GM21381 (cell line): ENCODE results near the gene NELFA.

ENCODE experiments used
- ATAC-seq: cut with Tn5 transposase; IDR thresholded peaks from one replicate; pipeline ENCODE4 v1.9.1; 2021; ENCODE audit warnings: mild to moderate bottlenecking, moderate library complexity; ENCODE audit not compliant: unreplicated experiment

NELFA gene

DNA sequence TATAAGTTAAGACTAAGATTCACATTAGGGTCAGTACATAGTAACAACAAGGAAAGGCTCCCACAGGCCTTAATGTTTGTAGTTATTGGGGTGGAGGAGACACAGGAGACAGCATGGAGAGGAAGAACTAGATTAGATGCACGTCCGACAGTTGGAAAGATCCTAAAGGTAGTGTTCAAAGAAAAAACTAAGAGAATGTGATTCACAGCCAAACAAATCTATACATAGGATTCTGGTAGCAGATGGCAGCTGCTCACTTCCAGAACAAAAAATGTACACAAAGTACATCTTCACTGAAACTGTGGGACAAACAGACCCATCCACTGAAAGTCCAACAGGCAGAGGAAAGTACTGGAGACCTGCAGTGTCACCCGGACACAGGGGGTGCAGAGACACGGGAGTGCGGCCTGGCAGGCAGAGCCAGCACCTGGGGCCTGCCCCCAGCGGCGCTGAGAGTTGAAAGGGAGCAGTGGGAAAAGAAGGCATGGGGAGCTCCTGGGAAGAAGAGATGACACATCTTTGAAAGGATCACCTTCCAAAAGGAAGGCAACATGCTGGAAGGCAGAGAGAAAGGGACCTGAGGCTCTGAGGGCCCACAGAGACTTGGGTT is 40.0 kb downstream of the NELFA start:
- ATAC-seq = no peak

GRCh38 chr4:1967512-1968149 is 41.1 kb downstream of the NELFA start:
- ATAC-seq = no peak

DNA sequence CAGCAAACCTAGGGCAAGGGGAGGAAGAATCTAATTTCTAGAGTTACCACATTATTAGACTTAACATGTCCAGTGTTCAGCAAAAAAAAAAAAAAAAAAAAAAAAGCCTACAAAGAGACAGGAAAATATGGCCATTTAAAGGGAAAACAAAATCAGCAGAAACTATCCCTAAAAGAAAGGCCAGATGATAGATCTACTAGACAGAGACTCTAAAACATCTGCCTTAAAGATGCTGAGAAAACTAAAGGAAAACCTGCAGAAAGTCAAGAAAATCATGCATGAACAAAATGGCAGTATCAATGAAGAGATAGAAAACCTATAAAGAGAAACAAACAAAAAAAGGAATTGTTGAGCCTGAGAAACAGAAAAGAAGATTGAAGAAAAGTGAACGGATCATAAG is 43.8 kb downstream of the NELFA start:
- ATAC-seq = no peak

- no peak for ATAC-seq
Measured at GRCh38 chr4:1964443-1964842, 44.3 kb downstream of the NELFA start.

- no peak for ATAC-seq
Measured at GRCh38 chr4:1962980-1963379, 45.8 kb downstream of the NELFA start.

DNA sequence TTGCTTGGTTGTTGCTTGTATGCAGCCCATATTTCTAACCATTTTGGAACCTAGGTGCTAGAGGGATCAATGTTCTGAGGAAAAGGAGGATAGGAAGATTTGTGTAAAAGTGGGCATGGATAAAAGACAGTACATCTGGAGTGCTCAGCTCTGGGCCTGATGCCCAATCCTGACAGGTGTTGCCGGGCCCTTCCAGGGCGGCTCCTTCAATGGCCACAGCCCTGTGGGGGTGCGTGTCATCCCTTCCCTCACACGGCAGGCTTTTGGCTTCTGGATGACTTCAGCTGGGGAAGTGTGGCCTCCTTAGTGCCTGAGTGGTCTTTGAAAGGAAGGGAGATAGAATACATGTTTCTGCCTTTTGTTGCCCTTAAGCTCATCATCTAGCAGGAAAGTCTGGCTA is 47.2 kb downstream of the NELFA start:
- ATAC-seq = no peak

GRCh38 chr4:1961038-1961437 is 47.7 kb downstream of the NELFA start:
- ATAC-seq = no peak

DNA sequence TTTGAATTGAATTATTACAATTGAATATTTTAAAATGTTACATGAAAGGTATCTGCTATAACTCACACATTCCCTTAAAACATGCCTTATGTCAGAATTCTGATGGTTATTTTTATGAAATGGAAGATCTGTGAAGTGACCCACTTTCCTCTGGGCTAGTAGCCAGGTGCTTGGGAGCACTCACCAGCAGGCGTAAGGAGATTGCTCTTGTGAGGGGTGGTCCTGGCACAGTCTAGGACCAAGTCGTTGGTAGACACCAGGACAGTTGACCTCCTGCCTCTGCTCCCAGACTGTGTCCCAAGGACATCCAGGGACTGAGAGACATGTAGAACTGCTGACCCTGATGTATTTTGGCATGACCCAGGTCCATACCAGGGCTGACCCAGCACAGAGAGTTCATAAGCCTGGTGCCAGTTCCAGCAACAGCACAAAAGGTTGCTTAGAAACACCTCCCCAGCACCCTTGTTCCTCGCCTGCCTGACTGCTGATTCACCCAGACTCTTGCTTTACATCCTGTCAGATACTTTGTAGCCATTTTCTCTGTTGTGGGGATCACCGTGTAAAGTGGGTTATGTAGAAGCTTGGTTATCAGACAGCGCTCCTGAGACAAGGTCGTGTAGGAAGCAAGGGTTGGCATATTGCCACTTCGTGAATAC is 48.5 kb downstream of the NELFA start:
- ATAC-seq = no peak

DNA sequence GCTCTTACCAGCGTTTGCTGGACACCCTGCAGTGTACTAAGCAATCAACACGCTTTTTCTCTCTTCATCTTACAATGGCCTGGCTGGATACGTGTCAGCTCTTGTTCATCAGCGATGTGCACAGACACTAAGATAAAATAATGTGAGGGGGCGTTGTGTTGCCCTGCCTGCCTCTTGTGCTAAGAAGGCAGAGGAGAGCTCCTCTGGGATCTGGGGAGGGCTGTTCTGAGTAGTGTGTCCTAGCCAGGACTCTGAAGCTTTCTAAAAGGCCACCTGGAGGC is 49.7 kb downstream of the NELFA start:
- ATAC-seq = no peak

- no peak for ATAC-seq
Measured at GRCh38 chr4:1958276-1959103, 50.3 kb downstream of the NELFA start.

- ATAC-seq = no peak
Measured at GRCh38 chr4:1956631-1957030, 52.1 kb downstream of the NELFA start.

- ATAC-seq = no peak
Measured at GRCh38 chr4:1953335-1953734, 55.4 kb downstream of the NELFA start.

GRCh38 chr4:1952719-1953118 is 56.1 kb downstream of the NELFA start:
- no peak for ATAC-seq

DNA sequence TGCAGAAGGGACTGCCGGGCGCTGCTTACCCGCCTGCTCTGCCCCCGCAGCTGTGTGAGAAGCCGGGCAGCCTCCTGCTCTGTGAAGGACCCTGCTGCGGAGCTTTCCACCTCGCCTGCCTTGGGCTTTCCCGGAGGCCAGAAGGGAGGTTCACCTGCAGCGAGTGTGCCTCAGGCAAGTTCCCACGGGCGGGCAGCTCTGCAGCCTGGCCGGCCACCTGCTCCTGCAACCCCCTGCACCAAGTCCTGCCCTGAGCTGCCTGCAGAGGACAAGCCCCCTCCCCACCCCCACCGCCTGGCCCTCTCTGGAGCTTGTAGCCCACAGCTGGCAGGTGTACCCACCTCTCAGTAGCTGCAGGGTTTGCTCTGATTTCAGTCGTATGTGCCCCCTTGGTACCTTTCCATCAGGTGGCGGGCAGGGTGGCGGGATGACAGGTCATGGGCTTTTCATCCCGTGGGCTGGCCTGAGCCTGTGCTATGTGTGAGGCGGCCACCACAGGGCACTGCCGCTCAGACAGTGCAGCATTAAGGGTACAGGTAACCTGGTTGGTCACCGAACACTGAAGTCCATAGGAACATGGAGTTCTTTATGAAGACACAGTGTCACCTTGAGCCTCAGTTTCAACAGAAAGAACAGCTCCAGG is 56.6 kb downstream of the NELFA start:
- ATAC-seq = no peak

DNA sequence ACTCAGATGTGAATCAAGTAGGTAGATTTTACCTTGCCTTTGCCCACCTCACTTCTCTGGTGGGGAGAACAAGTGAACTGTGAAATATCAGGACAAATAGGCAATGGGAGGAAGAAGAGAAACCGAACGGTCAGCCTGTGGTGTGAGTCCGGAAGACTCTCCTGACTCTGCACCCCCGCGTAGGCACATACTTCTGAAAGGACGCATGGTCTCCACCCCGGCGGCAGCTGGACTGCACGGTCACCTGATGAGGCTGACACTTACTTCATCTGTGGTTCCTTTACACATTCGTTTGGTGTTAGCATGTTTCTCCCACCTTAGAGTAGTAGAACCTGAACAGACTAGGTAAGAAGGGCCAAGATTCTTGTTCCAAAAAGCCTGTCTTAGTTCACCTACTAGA is 58.4 kb downstream of the NELFA start:
- no peak for ATAC-seq

- ATAC-seq = no peak
Measured at GRCh38 chr4:1948892-1949436, 59.8 kb downstream of the NELFA start.

DNA sequence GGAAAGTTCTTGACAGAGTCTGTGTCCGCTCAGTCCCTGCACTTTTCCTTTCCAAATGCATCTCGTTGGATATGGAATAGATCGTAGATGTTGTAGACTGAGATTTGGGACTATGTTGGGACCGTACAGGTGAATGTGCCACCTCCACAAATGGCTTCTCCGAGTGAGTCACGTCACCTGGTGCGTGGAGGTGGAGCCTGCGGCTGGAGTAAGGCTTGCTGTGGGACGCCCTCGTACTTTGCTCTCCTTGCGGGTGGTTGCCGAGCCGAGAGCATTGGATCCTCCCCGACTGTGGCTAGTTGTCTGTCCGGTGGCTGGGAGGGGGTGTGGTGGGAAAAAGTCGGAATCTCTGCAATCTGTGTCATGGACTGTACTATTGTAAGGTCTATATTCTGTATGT is 60.5 kb downstream of the NELFA start:
- ATAC-seq = no peak

GRCh38 chr4:1945912-1946311 is 62.9 kb downstream of the NELFA start:
- no peak for ATAC-seq

DNA sequence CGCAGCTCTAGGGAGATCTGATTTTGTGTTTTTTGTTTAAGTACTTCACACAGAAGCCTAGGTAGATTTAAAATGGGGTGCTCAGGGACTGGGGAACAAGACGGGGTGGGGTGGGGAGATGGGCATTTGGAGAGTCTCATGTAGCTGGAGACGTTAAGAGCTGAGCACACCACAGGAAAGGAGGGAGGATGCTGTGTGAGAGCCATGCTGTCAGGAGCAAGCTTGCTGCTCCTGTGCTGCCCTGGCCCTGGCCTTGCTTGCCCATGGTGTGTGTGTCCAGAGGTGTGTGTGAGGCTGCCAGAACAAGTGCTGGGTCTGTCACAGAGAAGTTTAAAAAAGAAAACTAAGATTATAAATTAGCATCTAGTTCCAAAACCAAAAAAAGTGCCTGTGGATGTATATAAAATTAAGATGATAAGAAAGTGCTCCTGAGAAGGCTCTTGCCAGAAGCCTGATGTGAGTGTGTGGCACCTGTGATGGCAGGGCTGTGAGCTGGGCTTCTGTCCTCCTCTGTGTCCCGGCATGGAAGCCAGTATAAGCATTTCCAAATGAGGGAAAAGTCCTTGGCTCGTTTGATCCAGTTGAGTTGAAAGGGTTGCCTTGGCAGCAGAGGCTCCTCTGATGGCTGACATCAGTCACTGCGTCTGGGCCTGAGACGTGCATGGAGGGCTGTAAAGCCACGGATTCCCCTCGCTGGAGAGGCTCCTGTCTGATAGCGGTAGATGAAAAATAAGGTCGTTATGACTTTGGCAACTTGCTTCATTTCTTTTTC is 63.5 kb downstream of the NELFA start:
- ATAC-seq = no peak

- no peak for ATAC-seq
Measured at GRCh38 chr4:1943928-1944327, 64.8 kb downstream of the NELFA start.
